IPS-15b (cell line): ENCODE data around the gene RPL32.
"Not testable (repeated sequence)": the region's sequence is repeated elsewhere in the genome, so short reads cannot be mapped to it uniquely, and the experiment has no call there.

Source experiments
- H3K27me3 ChIP-seq: one replicate; pipeline ENCODE4 v1.6.1; 2013; ENCODE audit warnings: low read length; ENCODE audit not compliant: control insufficient read depth, insufficient read depth
- H3K36me3 ChIP-seq: one replicate; pipeline ENCODE4 v1.6.1; 2013; ENCODE audit warnings: low read length; ENCODE audit not compliant: control insufficient read depth, insufficient read depth
- H3K4me1 ChIP-seq: one replicate; pipeline ENCODE4 v1.6.1; 2013; ENCODE audit warnings: mild to moderate bottlenecking, low read length; ENCODE audit not compliant: control insufficient read depth, insufficient read depth
- H3K4me3 ChIP-seq: one replicate; pipeline ENCODE4 v1.5.1; 2013; ENCODE audit warnings: low read depth, low read length
- H3K9ac ChIP-seq: one replicate; pipeline ENCODE4 v1.6.1; 2013; ENCODE audit warnings: low read depth, mild to moderate bottlenecking, low read length
- H3K9me3 ChIP-seq: one replicate; pipeline ENCODE4 v1.6.1; 2013; ENCODE audit warnings: mild to moderate bottlenecking, low read length; ENCODE audit not compliant: control insufficient read depth, insufficient read depth

RPL32 gene

GRCh38 chr3:12797124-12797891 lies 44.1 kb downstream of the RPL32 start:
- Histone ChIP-seq H3K27me3 (peaks cover 2% of the 10 kb centered on the region), H3K9me3 (no peaks in the 10 kb centered on the region), H3K36me3 (no peaks in the 10 kb centered on the region), H3K4me3 (peak overlapping the region; percentile 61), H3K9ac (no peak overlapping the region), H3K4me1 (peaks cover 5% of the 10 kb centered on the region)

DNA sequence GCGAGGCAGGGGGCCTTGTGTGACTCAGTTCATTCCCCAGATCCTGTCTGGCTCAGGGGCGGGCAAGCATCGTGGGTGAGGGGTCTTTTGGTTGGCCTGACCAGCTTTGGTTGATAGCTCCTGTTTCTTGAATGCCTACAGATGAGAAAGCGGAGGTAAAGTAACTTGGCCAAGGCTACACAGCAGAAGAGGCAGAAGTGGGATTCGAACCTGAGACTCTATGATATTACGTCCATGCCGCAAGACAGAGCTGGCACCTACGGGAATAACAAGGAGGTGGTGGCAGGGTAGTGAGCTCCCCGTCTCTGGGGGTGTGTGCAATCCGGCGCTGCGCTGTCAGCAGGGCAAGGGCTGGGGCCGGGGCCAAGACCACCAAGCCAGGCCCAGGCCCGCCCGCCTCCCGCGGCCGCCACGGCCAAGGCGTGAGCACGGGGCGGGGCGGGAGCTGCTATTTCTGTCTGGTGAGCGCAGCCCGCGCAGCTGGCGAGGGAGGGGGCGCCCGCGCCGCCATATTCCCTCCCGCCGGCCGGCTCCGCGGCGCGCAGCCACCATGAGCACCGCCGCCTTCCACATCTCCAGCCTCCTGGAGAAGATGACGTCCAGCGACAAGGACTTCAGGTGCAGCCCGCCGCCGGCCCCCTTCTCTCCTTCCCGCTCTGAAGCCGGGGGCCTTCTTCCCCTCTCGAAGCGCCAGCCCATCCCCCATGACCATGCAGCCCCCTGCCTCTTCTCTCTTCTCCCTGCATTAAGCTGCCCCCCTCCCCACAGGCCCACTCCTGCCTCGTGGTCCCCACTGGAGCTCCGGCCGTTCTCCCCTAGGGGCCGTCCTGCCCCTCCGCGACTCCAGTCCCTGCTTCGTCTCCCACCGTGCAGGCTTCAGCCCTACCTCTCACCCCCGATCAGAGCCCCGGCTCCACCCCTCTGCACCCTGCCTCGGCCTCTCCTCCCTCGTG lies 44.9 kb downstream of the RPL32 start, which contains the start of gene CAND2:
TSS of gene CAND2 (plus strand) at position 510 of the 953 bp plus-strand sequence. CDS start at position 551, 41 bp downstream.
- Histone ChIP-seq H3K36me3 (no peaks in the 10 kb centered on the region), H3K4me1 (peaks cover 5% of the 10 kb centered on the region), H3K4me3 (peak within 1 kb of the TSS; percentile 61), H3K9ac (no peak within 1 kb of the TSS), H3K9me3 (no peaks in the 10 kb centered on the region), H3K27me3 (peaks cover 2% of the 10 kb centered on the region)

DNA sequence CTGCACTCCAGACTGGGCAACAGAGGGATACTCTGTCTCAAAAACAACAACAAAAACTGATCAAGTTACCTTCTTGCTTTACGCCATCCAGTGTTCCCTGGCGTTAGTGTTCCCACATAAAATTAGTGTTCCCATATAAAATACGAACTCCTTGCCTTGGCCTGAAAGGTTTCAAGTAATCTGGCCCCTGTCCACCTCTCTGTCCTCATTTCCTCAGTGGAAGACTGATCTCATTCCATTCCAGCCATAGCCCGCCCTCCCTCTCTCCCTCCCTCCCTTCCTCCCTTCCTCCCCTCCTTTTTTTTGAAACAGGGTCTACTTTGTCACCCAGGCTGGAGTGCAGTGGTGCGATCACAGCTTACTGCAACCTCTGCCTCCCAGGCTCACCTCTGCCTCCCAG lies 47.7 kb downstream of the RPL32 start:
- Histone ChIP-seq H3K36me3 (no peaks in the 10 kb centered on the region), H3K9me3 (no peaks in the 10 kb centered on the region), H3K4me1 (peaks cover 5% of the 10 kb centered on the region), H3K9ac (no peak overlapping the region), H3K27me3 (peaks cover 2% of the 10 kb centered on the region), H3K4me3 (no peak overlapping the region)

GRCh38 chr3:12791430-12791829 lies 49.9 kb downstream of the RPL32 start:
- Histone ChIP-seq H3K9ac (no peak overlapping the region), H3K4me3 (no peak overlapping the region), H3K4me1 (no peaks in the 10 kb centered on the region), H3K9me3 (no peaks in the 10 kb centered on the region), H3K36me3 (no peaks in the 10 kb centered on the region), H3K27me3 (peaks cover 2% of the 10 kb centered on the region)

DNA sequence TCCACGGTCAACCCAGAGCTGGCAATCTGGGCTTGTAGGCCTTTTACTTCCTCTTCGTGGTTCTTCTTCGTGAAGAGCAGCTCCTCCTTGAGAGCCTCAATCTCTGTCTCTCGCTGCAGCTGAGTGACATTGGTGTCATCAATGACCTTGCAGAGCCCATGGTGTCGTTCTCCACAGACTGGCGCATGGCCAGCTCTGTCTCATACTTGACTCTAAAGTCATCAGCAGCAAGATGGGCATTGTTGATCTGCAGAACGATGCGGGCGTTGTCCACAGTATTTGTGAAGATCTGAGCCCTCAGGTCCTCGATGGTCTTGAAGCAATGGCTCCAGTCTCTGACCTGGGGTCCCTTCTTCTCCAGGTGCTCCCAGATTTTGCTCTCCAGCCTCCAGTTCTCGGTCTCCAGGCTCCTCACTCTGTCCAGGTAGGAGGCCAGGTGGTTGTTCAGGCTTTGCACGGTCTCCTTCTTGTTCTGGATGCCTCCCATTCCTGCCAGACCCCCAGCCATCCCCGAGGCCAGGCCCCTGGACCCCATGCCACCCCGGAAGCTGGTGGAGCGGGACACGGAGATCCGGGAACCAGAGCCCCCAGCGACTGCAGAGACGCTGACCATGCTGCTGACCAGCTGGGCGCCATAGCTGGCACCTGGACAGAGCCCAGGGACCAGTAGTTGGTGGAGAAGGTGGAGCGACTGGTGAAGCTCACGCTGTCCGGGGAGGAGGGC lies 53.2 kb downstream of the RPL32 start:
- not testable (repeated sequence) for H3K9me3 ChIP-seq, H3K27me3 ChIP-seq, H3K9ac ChIP-seq, H3K4me1 ChIP-seq, H3K36me3 ChIP-seq, H3K4me3 ChIP-seq

DNA sequence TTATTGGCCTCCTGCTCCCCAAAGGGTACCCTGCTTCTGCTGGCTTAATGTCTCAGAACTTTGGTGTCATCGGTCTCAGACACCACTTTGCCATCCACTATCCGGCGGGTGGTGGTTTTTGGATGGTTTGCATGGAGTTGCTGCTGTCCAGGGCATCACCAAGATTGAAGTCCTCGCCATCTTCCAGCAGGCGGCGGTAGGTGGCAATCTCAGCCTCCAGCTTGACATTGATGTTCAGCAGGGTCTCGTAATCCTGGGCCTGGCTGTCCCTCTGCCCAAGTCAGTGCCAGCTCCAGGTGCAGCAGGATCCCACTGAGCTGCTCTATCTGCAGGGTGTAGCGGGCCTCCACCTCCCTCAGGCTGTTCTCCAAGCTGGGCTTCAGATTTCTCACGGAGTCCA lies 54.0 kb downstream of the RPL32 start:
- not testable (repeated sequence) for H3K27me3 ChIP-seq, H3K4me1 ChIP-seq, H3K9me3 ChIP-seq, H3K9ac ChIP-seq, H3K4me3 ChIP-seq, H3K36me3 ChIP-seq

GRCh38 chr3:12785096-12785495 lies 56.3 kb downstream of the RPL32 start:
- Histone ChIP-seq H3K4me1 (no peaks in the 10 kb centered on the region), H3K9ac (no peak overlapping the region), H3K27me3 (no peaks in the 10 kb centered on the region), H3K36me3 (no peaks in the 10 kb centered on the region), H3K4me3 (no peak overlapping the region), H3K9me3 (no peaks in the 10 kb centered on the region)
